ENCODE data around the gene VAV3.
"Not testable (repeated sequence)": the region's sequence is repeated elsewhere in the genome, so short reads cannot be mapped to it uniquely, and the experiment has no call there.

The VAV3 gene

GRCh38 chr1:107895403-107896191 is 69.4 kb downstream of the VAV3 start:
- no peaks in the 10 kb centered on the region for H3K79me1 ChIP-seq (ENCODE audit: low read depth, low read length)
- no peaks in the 10 kb centered on the region for H3K27me3 ChIP-seq (ENCODE audit: control insufficient read depth in 3 of 3, insufficient read depth in 3 of 3, low read depth in 1 of 3, low read length in 3 of 3)
- peaks cover 0 to 1% of the 10 kb centered on the region in 2 donors for H3K9me3 ChIP-seq (replicated peaks in 1 of 2; ENCODE audit: control insufficient read depth in 2 of 2, insufficient read depth in 1 of 2, low read depth in 1 of 2, low read length in 2 of 2)
- no peak overlapping the region for H4K8ac ChIP-seq (ENCODE audit: low read depth, low read length)
- H4K91ac ChIP-seq (ENCODE audit: low read depth, low read length, poor library complexity), result no peak overlapping the region
- H2AK5ac ChIP-seq (ENCODE audit: low read depth, low read length), result no peak overlapping the region
- H3K4me3 ChIP-seq (ENCODE audit: low read length in 2 of 2), result no peak overlapping the region
- H2BK15ac ChIP-seq (ENCODE audit: low read length), result no peak overlapping the region
- no peak overlapping the region for H2BK12ac ChIP-seq (ENCODE audit: low read length)
- WGBS, 2 donors (ENCODE audit: extremely low coverage in 2 of 2, insufficient read length in 2 of 2, insufficient replicate concordance in 1 of 2), result no CpG with 5 or more reads among the region's 3 CpGs
- no peak overlapping the region for H3K23ac ChIP-seq (ENCODE audit: low read depth, low read length, poor library complexity)
- no peak overlapping the region for H3K14ac ChIP-seq (ENCODE audit: low read length)
- no peak overlapping the region for H3K18ac ChIP-seq (ENCODE audit: low read length)
- H2AFZ ChIP-seq (ENCODE audit: low read length), result no peak overlapping the region
- no peak overlapping the region for H2BK5ac ChIP-seq (ENCODE audit: low read length)
- H3K36me3 ChIP-seq (replicated peaks in 1 of 2; ENCODE audit: control insufficient read depth in 2 of 2, insufficient read depth in 2 of 2, low read length in 2 of 2), result no peaks in the 10 kb centered on the region
- no peak overlapping the region for H2BK120ac ChIP-seq (ENCODE audit: low read depth, low read length)
- H3K9ac ChIP-seq (ENCODE audit: low read depth, low read length, poor library complexity), result no peak overlapping the region
- no peak overlapping the region for H3K27ac ChIP-seq (replicated peaks; ENCODE audit: low read length)
- H3K4ac ChIP-seq (ENCODE audit: low read length), result no peak overlapping the region
- H3K4me1 ChIP-seq (ENCODE audit: control insufficient read depth in 2 of 2, insufficient read depth in 1 of 2, low read depth in 1 of 2, low read length in 2 of 2), result peaks cover 0 to 2% of the 10 kb centered on the region in 2 donors
- H3K4me2 ChIP-seq (ENCODE audit: insufficient read depth, low read length, poor library complexity, severe bottlenecking), result no peak overlapping the region
- no peak for DNase-seq (ENCODE audit: low spot score)

GRCh38 chr1:107894605-107895004 is 70.4 kb downstream of the VAV3 start:
- Histone ChIP-seq H2BK12ac (ENCODE audit: low read length) (no peak overlapping the region), H2AFZ (ENCODE audit: low read length) (no peak overlapping the region), H2BK5ac (ENCODE audit: low read length) (no peak overlapping the region), H3K9me3 (replicated peaks in 1 of 2; ENCODE audit: control insufficient read depth in 2 of 2, insufficient read depth in 1 of 2, low read depth in 1 of 2, low read length in 2 of 2) (peaks cover 0 to 1% of the 10 kb centered on the region in 2 donors), H3K23ac (ENCODE audit: low read depth, low read length, poor library complexity) (no peak overlapping the region), H3K4ac (ENCODE audit: low read length) (no peak overlapping the region), H4K91ac (ENCODE audit: low read depth, low read length, poor library complexity) (no peak overlapping the region), H3K27ac (replicated peaks; ENCODE audit: low read length) (no peak overlapping the region), H2AK5ac (ENCODE audit: low read depth, low read length) (no peak overlapping the region), H4K8ac (ENCODE audit: low read depth, low read length) (no peak overlapping the region), H3K18ac (ENCODE audit: low read length) (no peak overlapping the region), H3K27me3 (ENCODE audit: control insufficient read depth in 3 of 3, insufficient read depth in 3 of 3, low read depth in 1 of 3, low read length in 3 of 3) (no peaks in the 10 kb centered on the region), H3K4me3 (ENCODE audit: low read length in 2 of 2) (no peak overlapping the region), H3K4me2 (ENCODE audit: insufficient read depth, low read length, poor library complexity, severe bottlenecking) (no peak overlapping the region), H3K14ac (ENCODE audit: low read length) (no peak overlapping the region), H3K4me1 (ENCODE audit: control insufficient read depth in 2 of 2, insufficient read depth in 1 of 2, low read depth in 1 of 2, low read length in 2 of 2) (peaks cover 0 to 2% of the 10 kb centered on the region in 2 donors), H2BK120ac (ENCODE audit: low read depth, low read length) (no peak overlapping the region), H3K79me1 (ENCODE audit: low read depth, low read length) (no peaks in the 10 kb centered on the region), H2BK15ac (ENCODE audit: low read length) (no peak overlapping the region), H3K36me3 (replicated peaks in 1 of 2; ENCODE audit: control insufficient read depth in 2 of 2, insufficient read depth in 2 of 2, low read length in 2 of 2) (no peaks in the 10 kb centered on the region), H3K9ac (ENCODE audit: low read depth, low read length, poor library complexity) (no peak overlapping the region)
- WGBS, 2 donors (ENCODE audit: extremely low coverage in 2 of 2, insufficient read length in 2 of 2, insufficient replicate concordance in 1 of 2), result no CpG with 5 or more reads among the region's 1 CpG
- DNase-seq (ENCODE audit: low spot score), result no peak

GRCh38 chr1:107893350-107893749 is 71.6 kb downstream of the VAV3 start:
- no CpG with 5 or more reads among the region's 2 CpGs for WGBS, 2 donors (ENCODE audit: extremely low coverage in 2 of 2, insufficient read length in 2 of 2, insufficient replicate concordance in 1 of 2)
- DNase-seq (ENCODE audit: low spot score); H2BK15ac ChIP-seq (ENCODE audit: low read length); H2AK5ac ChIP-seq (ENCODE audit: low read depth, low read length); H4K91ac ChIP-seq (ENCODE audit: low read depth, low read length, poor library complexity); H3K9ac ChIP-seq (ENCODE audit: low read depth, low read length, poor library complexity); H3K14ac ChIP-seq (ENCODE audit: low read length); H2BK120ac ChIP-seq (ENCODE audit: low read depth, low read length); H3K4ac ChIP-seq (ENCODE audit: low read length); H3K27me3 ChIP-seq (ENCODE audit: control insufficient read depth in 3 of 3, insufficient read depth in 3 of 3, low read depth in 1 of 3, low read length in 3 of 3); H2BK12ac ChIP-seq (ENCODE audit: low read length); H3K27ac ChIP-seq (replicated peaks; ENCODE audit: low read length); H3K4me1 ChIP-seq (ENCODE audit: control insufficient read depth in 2 of 2, insufficient read depth in 1 of 2, low read depth in 1 of 2, low read length in 2 of 2); H3K4me3 ChIP-seq (ENCODE audit: low read length in 2 of 2); H2BK5ac ChIP-seq (ENCODE audit: low read length); H3K36me3 ChIP-seq (replicated peaks in 1 of 2; ENCODE audit: control insufficient read depth in 2 of 2, insufficient read depth in 2 of 2, low read length in 2 of 2); H4K8ac ChIP-seq (ENCODE audit: low read depth, low read length); H3K79me1 ChIP-seq (ENCODE audit: low read depth, low read length); H3K23ac ChIP-seq (ENCODE audit: low read depth, low read length, poor library complexity); H3K18ac ChIP-seq (ENCODE audit: low read length); H3K9me3 ChIP-seq (replicated peaks in 1 of 2; ENCODE audit: control insufficient read depth in 2 of 2, insufficient read depth in 1 of 2, low read depth in 1 of 2, low read length in 2 of 2); H3K4me2 ChIP-seq (ENCODE audit: insufficient read depth, low read length, poor library complexity, severe bottlenecking); H2AFZ ChIP-seq (ENCODE audit: low read length): not testable (repeated sequence)

DNA sequence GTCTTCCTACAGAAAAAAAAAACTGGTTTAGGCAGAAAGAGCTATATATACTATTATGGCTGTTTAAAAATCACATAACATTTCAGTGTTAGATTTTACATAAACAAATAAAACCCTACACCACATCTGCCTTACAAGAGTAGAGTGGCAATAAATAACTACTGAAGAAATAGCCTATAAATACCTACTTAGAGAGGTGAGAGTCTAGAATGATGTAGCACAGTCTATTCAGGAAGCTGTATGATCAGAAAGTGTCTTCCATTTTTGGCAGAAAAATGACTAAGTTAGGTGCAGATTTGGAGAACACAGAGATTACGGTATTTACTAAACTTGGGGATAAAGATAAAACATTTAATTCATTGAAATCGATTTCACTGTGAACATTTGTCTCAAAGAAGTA is 75.5 kb downstream of the VAV3 start:
- Histone ChIP-seq H4K91ac (ENCODE audit: low read depth, low read length, poor library complexity) (no peak overlapping the region), H3K4me1 (ENCODE audit: control insufficient read depth in 2 of 2, insufficient read depth in 1 of 2, low read depth in 1 of 2, low read length in 2 of 2) (no peaks in the 10 kb centered on the region), H2BK15ac (ENCODE audit: low read length) (no peak overlapping the region), H3K9me3 (replicated peaks in 1 of 2; ENCODE audit: control insufficient read depth in 2 of 2, insufficient read depth in 1 of 2, low read depth in 1 of 2, low read length in 2 of 2) (peaks cover 0 to 1% of the 10 kb centered on the region in 2 donors), H3K23ac (ENCODE audit: low read depth, low read length, poor library complexity) (no peak overlapping the region), H3K4ac (ENCODE audit: low read length) (no peak overlapping the region), H3K4me3 (ENCODE audit: low read length in 2 of 2) (no peak overlapping the region), H3K27ac (replicated peaks; ENCODE audit: low read length) (no peak overlapping the region), H3K79me1 (ENCODE audit: low read depth, low read length) (no peaks in the 10 kb centered on the region), H2AK5ac (ENCODE audit: low read depth, low read length) (no peak overlapping the region), H2BK120ac (ENCODE audit: low read depth, low read length) (no peak overlapping the region), H2BK5ac (ENCODE audit: low read length) (no peak overlapping the region), H2BK12ac (ENCODE audit: low read length) (no peak overlapping the region), H3K18ac (ENCODE audit: low read length) (no peak overlapping the region), H3K36me3 (replicated peaks in 1 of 2; ENCODE audit: control insufficient read depth in 2 of 2, insufficient read depth in 2 of 2, low read length in 2 of 2) (no peaks in the 10 kb centered on the region), H3K9ac (ENCODE audit: low read depth, low read length, poor library complexity) (no peak overlapping the region), H4K8ac (ENCODE audit: low read depth, low read length) (no peak overlapping the region), H3K27me3 (ENCODE audit: control insufficient read depth in 3 of 3, insufficient read depth in 3 of 3, low read depth in 1 of 3, low read length in 3 of 3) (no peaks in the 10 kb centered on the region), H3K14ac (ENCODE audit: low read length) (no peak overlapping the region), H2AFZ (ENCODE audit: low read length) (no peak overlapping the region), H3K4me2 (ENCODE audit: insufficient read depth, low read length, poor library complexity, severe bottlenecking) (no peak overlapping the region)
- no CpG with 5 or more reads among the region's 2 CpGs for WGBS, 2 donors (ENCODE audit: extremely low coverage in 2 of 2, insufficient read length in 2 of 2, insufficient replicate concordance in 1 of 2)
- DNase-seq (ENCODE audit: low spot score), result no peak
